HCT116 (cell line): ENCODE results near the gene AQP4. TPM values are rescaled to one million over a fixed set of nuclear protein-coding genes. Genes with fewer than 3 reads are reported as not detected.

Source experiments
- ATAC-seq: fragments of 200-7000 bp; cut with Tn5 transposase; 2 replicates; pipeline ENCODE4 v1.9.1; 2020; ENCODE audit warnings: mild to moderate bottlenecking, moderate library complexity
- BruUV-seq: library from RNA; stranded (reverse); fragments of 400-500 nt; replicated peaks from 2 replicates; lab custom pipeline; 2021; lab: Mats Ljungman, UMichigan
- CTCF ChIA-PET: fragments of 300-600 bp; sonication (Branson Sonifier 250); formaldehyde crosslinking; loops from one replicate; lab custom pipeline; 2021; ENCODE audit warnings: antibody characterized with exemption; lab: Charles Lee
- POLR2A ChIA-PET: fragments of 300-600, 350-600 bp; sonication (Branson Sonifier 250); formaldehyde crosslinking; loops from one replicate; lab custom pipeline; 2021; ENCODE audit warnings: antibody characterized with exemption; lab: Charles Lee
- RAD21 ChIA-PET, 2 experiments: fragments of 300-600 bp; sonication (Branson Sonifier 250); formaldehyde crosslinking; loops; one replicate each; lab custom pipeline; 2023; ENCODE audit warnings: low total read pairs in 2 of 2; ENCODE audit not compliant: uncharacterized antibody in 2 of 2, unreplicated experiment in 2 of 2, low non-redundant PET in 1 of 2; lab: Charles Lee
- DNase-seq: peaks from one replicate; pipeline ENCODE4 v3.0.0-alpha.2; 2010; ENCODE audit warnings: low read depth, low spot score
- H2AFZ ChIP-seq: fragments of 200-600 bp; shearing (Covaris generic), sonication (generic); 2 replicates; pipeline ENCODE4 v1.6.1; 2017; ENCODE audit warnings: low read depth, mixed run types, mixed read lengths, antibody characterized with exemption, low read length; ENCODE audit not compliant: poor library complexity, severe bottlenecking
- H3K27ac ChIP-seq: 2 replicates; pipeline ENCODE4 v1.5.1; 2012; ENCODE audit warnings: low read depth, low read length
- H3K27me3 ChIP-seq: fragments of 200-600 bp; sonication (generic); 2 replicates; pipeline ENCODE4 v1.6.1; 2016; ENCODE audit warnings: mixed run types, low read length, mixed read lengths; ENCODE audit not compliant: insufficient read depth
- H3K36me3 ChIP-seq, 2 experiments: fragments of 200-500 bp in 1 of 2; fragments of 200-600 bp in 1 of 2; sonication (Bioruptor generic) in 1 of 2; sonication (generic) in 1 of 2; 2 replicates each; pipeline versions ENCODE4 v1.5.1 to v1.6.1; 2014 to 2016; ENCODE audit warnings: low read length in 2 of 2, inconsistent platforms in 1 of 2, mixed read lengths in 1 of 2, mixed run types in 1 of 2; ENCODE audit not compliant: insufficient read depth in 2 of 2, control insufficient read depth in 1 of 2
- H3K4me1 ChIP-seq, 2 experiments: fragments of 200-600 bp in 1 of 2; sonication (generic) in 1 of 2; 2 replicates each; pipeline versions ENCODE4 v1.5.1 to v1.6.1; 2012 to 2017; ENCODE audit warnings: low read length in 2 of 2, inconsistent platforms in 1 of 2, mild to moderate bottlenecking in 1 of 2, mixed read lengths in 1 of 2, mixed run types in 1 of 2, moderate library complexity in 1 of 2; ENCODE audit not compliant: insufficient read depth in 2 of 2, control insufficient read depth in 1 of 2
- H3K4me2 ChIP-seq: fragments of 200-600 bp; sonication (generic); 2 replicates; pipeline ENCODE4 v1.6.1; 2017; ENCODE audit warnings: mixed run types, low read length, mixed read lengths
- H3K4me3 ChIP-seq, 2 experiments: fragments of 200-600 bp in 1 of 2; sonication (generic) in 1 of 2; replicated peaks in 1 of 2; 2 replicates each; pipeline ENCODE4 v1.5.1; 2011 to 2016; ENCODE audit warnings: low read length in 2 of 2, control low read depth in 1 of 2, low read depth in 1 of 2, mild to moderate bottlenecking in 1 of 2, mixed read lengths in 1 of 2, mixed run types in 1 of 2
- H3K79me2 ChIP-seq: fragments of 200-600 bp; sonication (generic); 2 replicates; pipeline ENCODE4 v1.6.1; 2017; ENCODE audit warnings: mild to moderate bottlenecking, mixed run types, low read length, moderate library complexity, mixed read lengths; ENCODE audit not compliant: insufficient read depth
- H3K9ac ChIP-seq: fragments of 200-600 bp; sonication (generic); 2 replicates; pipeline ENCODE4 v1.6.1; 2016; ENCODE audit warnings: low read length, mixed read lengths
- H3K9me2 ChIP-seq: fragments of 200-600 bp; sonication (generic), shearing (Covaris generic); 2 replicates; pipeline ENCODE4 v1.6.1; 2017; ENCODE audit warnings: mixed run types, mild to moderate bottlenecking, moderate library complexity; ENCODE audit not compliant: insufficient read depth
- H3K9me3 ChIP-seq, 2 experiments: fragments of 200-500 bp in 1 of 2; fragments of 200-600 bp in 1 of 2; sonication (Bioruptor generic) in 1 of 2; sonication (generic) in 1 of 2; 2 replicates each; pipeline ENCODE4 v1.6.1; 2014 to 2017; ENCODE audit warnings: low read length in 2 of 2, mixed read lengths in 2 of 2, inconsistent platforms in 1 of 2, low read depth in 1 of 2, mild to moderate bottlenecking in 1 of 2, mixed run types in 1 of 2, moderate library complexity in 1 of 2; ENCODE audit not compliant: control insufficient read depth in 1 of 2, insufficient read depth in 1 of 2
- H4K20me1 ChIP-seq: fragments of 200-600 bp; sonication (generic), shearing (Covaris generic); 2 replicates; pipeline ENCODE4 v1.6.1; 2017; ENCODE audit warnings: mixed run types, mild to moderate bottlenecking, moderate library complexity; ENCODE audit not compliant: insufficient read depth
- CBX3 ChIP-seq: IDR thresholded peaks from 2 replicates; pipeline ENCODE4 v1.6.1; 2012; ENCODE audit warnings: low read depth
- CEBPB ChIP-seq: IDR thresholded peaks from 2 replicates; pipeline ENCODE4 v1.6.1; 2012; ENCODE audit warnings: low read depth
- EZH2 ChIP-seq: fragments of 200-600 bp; sonication (generic); IDR thresholded peaks from 2 replicates; pipeline ENCODE4 v1.6.1; 2017; ENCODE audit warnings: antibody characterized with exemption, mixed run types
- EZH2phosphoT487 ChIP-seq: fragments of 200-600 bp; IDR thresholded peaks from 2 replicates; pipeline ENCODE4 v1.6.1; 2018; ENCODE audit warnings: antibody characterized with exemption, borderline replicate concordance
- JUND ChIP-seq: IDR thresholded peaks from 2 replicates; pipeline ENCODE4 v1.6.1; 2012
- POLR2A ChIP-seq: IDR thresholded peaks from 2 replicates; pipeline ENCODE4 v1.7.0; 2011; ENCODE audit warnings: borderline replicate concordance; ENCODE audit not compliant: insufficient read depth, insufficient read length; ENCODE audit errors: extremely low read depth
- POLR2AphosphoS5 ChIP-seq: IDR thresholded peaks from 2 replicates; pipeline ENCODE4 v1.6.1; 2011; ENCODE audit warnings: mild to moderate bottlenecking, low read depth, low read length, moderate library complexity
- RAD21 ChIP-seq: IDR thresholded peaks from 2 replicates; pipeline ENCODE4 v1.6.1; 2012; ENCODE audit warnings: low read depth, mild to moderate bottlenecking
- SP1 ChIP-seq: IDR thresholded peaks from 2 replicates; pipeline ENCODE4 v1.6.1; 2012; ENCODE audit warnings: low read depth
- SRF ChIP-seq: IDR thresholded peaks from 2 replicates; pipeline ENCODE4 v1.6.1; 2012; ENCODE audit warnings: low read depth
- YY1 ChIP-seq: IDR thresholded peaks from 2 replicates; pipeline ENCODE4 v1.6.1; 2011; ENCODE audit warnings: low read length, low read depth, moderate library complexity, mild to moderate bottlenecking; ENCODE audit not compliant: insufficient replicate concordance; ENCODE audit errors: extremely low read depth
- ZFX ChIP-seq: fragments of 450-650 bp; IDR thresholded peaks from 2 replicates; pipeline ENCODE4 v1.6.1; 2017
- intact Hi-C: fragments of 100-400 bp; cut with micrococcal nuclease; formaldehyde crosslinking; loops from 2 replicates; pipeline ENCODE4 v1.10.0; 2022
- total RNA-seq: library from RNA; stranded (reverse); gene quantifications from one replicate; pipeline ENCODE4 v1.2.1, GENCODE V29; 2021; ENCODE audit not compliant: unreplicated experiment
- TF ChIP-seq, protein P1 (sequence below): IDR thresholded peaks from 2 replicates; pipeline ENCODE4 v1.6.1; 2011; ENCODE audit warnings: mild to moderate bottlenecking, low read length, moderate library complexity; ENCODE audit not compliant: insufficient replicate concordance; ENCODE audit errors: extremely low read depth

The AQP4 gene
- total RNA-seq, 1 experiment from 2014 or later = 0.07 TPM

DNA sequence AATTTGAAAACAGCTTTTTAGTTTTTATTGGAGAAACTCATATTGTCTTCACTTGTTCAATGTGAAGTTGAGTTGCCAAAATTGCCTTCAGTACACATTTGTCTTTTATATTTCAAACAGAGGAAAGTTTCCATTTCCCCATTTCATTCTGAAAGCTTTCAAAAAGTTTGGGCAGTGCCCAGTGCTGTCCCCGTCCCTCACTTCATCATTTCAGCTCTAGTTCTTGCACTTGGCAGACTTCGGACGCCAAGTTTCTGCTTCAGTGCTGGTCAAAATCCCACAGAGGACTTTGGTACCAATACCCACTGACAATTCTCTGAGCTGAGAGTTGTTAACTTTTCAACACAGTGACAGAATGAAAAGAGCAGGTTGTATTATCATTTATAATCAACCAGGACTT is 43.4 kb upstream of the AQP4 start:
- POLR2A ChIA-PET = no interaction called here
- H3K4me1 ChIP-seq = 0 out of 4 replicates have a peak, but pooled peaks cover 0 to 3% of the 10 kb centered on the region in 2 experiments
- H2AFZ ChIP-seq = no peak overlapping the region
- DNase-seq = no peak
- H3K27me3 ChIP-seq = peaks cover 8% of the 10 kb centered on the region
- no TSS peak for BruUV-seq
- no peaks in the 10 kb centered on the region for H3K79me2 ChIP-seq
- intact Hi-C loops = no loop called here
- no peaks in the 10 kb centered on the region for H3K9me2 ChIP-seq
- H3K4me2 ChIP-seq = no peak overlapping the region
- no peak overlapping the region for H3K27ac ChIP-seq
- no peaks in the 10 kb centered on the region for H3K36me3 ChIP-seq
- no peak overlapping the region for H3K9ac ChIP-seq
- no peaks in the 10 kb centered on the region for H3K9me3 ChIP-seq
- no peak for TF ChIP-seq JUND
- no peak for TF ChIP-seq SP1
- no peak for TF ChIP-seq CBX3
- TF ChIP-seq YY1 = no peak
- no peak for TF ChIP-seq CEBPB
- no peak for TF ChIP-seq SRF
- TF ChIP-seq POLR2A = no peak
- TF ChIP-seq ZFX = no peak
- no peak for TF ChIP-seq POLR2AphosphoS5
- TF ChIP-seq, protein P1, sequence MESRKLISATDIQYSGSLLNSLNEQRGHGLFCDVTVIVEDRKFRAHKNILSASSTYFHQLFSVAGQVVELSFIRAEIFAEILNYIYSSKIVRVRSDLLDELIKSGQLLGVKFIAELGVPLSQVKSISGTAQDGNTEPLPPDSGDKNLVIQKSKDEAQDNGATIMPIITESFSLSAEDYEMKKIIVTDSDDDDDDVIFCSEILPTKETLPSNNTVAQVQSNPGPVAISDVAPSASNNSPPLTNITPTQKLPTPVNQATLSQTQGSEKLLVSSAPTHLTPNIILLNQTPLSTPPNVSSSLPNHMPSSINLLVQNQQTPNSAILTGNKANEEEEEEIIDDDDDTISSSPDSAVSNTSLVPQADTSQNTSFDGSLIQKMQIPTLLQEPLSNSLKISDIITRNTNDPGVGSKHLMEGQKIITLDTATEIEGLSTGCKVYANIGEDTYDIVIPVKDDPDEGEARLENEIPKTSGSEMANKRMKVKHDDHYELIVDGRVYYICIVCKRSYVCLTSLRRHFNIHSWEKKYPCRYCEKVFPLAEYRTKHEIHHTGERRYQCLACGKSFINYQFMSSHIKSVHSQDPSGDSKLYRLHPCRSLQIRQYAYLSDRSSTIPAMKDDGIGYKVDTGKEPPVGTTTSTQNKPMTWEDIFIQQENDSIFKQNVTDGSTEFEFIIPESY = no peak
- TF ChIP-seq EZH2 = no peak
- TF ChIP-seq EZH2phosphoT487 = no peak
- TF ChIP-seq RAD21 = no peak
- TF ChIP-seq, all 23 proteins: peak for 0
- Histone ChIP-seq H4K20me1 (no peaks in the 10 kb centered on the region), H3K4me3 (no peak overlapping the region)
- no peak for ATAC-seq
- ChIA-PET CTCF (no interaction called here), RAD21 (no interaction called here)
